ENCODE measurements around the gene FRMD8.
"Not testable (repeated sequence)": the region's sequence is repeated elsewhere in the genome, so short reads cannot be mapped to it uniquely, and the experiment has no call there.

Gene FRMD8

GRCh38 chr11:65413077-65413664 is 26.7 kb downstream of the FRMD8 start:
- DNase-seq (ENCODE audit: low spot score) = not testable (repeated sequence)

GRCh38 chr11:65414776-65415498 is 28.5 kb downstream of the FRMD8 start:
- DNase-seq (ENCODE audit: low spot score) = no peak

- no peak for DNase-seq (ENCODE audit: low spot score)
Observed at GRCh38 chr11:65415499-65416340, 29.3 kb downstream of the FRMD8 start.

GRCh38 chr11:65416341-65416824 is 29.9 kb downstream of the FRMD8 start:
- peak; percentile 85 for DNase-seq (ENCODE audit: low spot score)

GRCh38 chr11:65416841-65417701 is 30.6 kb downstream of the FRMD8 start:
- DNase-seq (ENCODE audit: low spot score) = peak; percentile 27

- DNase-seq (ENCODE audit: low spot score) = peak; percentile 22
Observed at GRCh38 chr11:65417702-65418430, 31.4 kb downstream of the FRMD8 start.

- DNase-seq (ENCODE audit: low spot score) = no peak
Observed at GRCh38 chr11:65418431-65418680, 31.9 kb downstream of the FRMD8 start.

- peak; percentile 98 for DNase-seq (ENCODE audit: low spot score)
Observed at GRCh38 chr11:65418681-65419459, 32.4 kb downstream of the FRMD8 start.

GRCh38 chr11:65419460-65419771 is 33.0 kb downstream of the FRMD8 start:
- DNase-seq (ENCODE audit: low spot score) = no peak

GRCh38 chr11:65419772-65420481 is 33.5 kb downstream of the FRMD8 start:
- DNase-seq (ENCODE audit: low spot score) = peak; percentile 88

GRCh38 chr11:65420506-65420905 is 34.1 kb downstream of the FRMD8 start:
- DNase-seq (ENCODE audit: low spot score) = no peak

- DNase-seq (ENCODE audit: low spot score) = peak; percentile 98
Observed at GRCh38 chr11:65420979-65421793, 34.7 kb downstream of the FRMD8 start.

- peak; percentile 98 for DNase-seq (ENCODE audit: low spot score)
Observed at GRCh38 chr11:65421794-65422632, 35.6 kb downstream of the FRMD8 start.

- peak; percentile 94 for DNase-seq (ENCODE audit: low spot score)
Observed at GRCh38 chr11:65422633-65423515, 36.4 kb downstream of the FRMD8 start, which contains the start of gene NEAT1. TSS of gene NEAT1 (plus strand) at chr11:65422798.

GRCh38 chr11:65423516-65424204 is 37.2 kb downstream of the FRMD8 start:
- DNase-seq (ENCODE audit: low spot score) = peak; percentile 52

Data from kidney tubule cell (primary cell).